ENCODE measurements around the gene DDX4. TPM values are rescaled to one million over a fixed set of nuclear protein-coding genes. Genes with fewer than 3 reads are reported as not detected.

The DDX4 gene
- total RNA-seq, 6 donors from 2014 or later, result not detected

DNA sequence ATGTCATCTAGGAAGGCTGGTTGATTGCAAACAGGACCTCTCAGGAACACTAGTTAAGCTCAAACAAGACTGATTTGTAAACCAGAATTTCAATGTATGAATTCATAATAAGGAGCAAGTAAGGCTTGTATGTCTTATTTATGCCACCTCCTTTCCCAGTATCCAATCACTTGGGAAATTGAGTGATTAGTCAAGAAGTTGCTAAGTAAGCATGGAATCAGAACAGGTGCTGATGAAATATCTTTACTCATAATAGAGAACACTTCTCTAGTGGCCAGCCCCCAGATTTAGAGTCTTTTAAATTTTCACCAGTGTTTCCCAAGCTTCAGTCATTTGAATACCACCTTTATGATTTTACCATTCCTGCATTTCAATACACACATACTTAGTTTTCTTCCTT lies 5.3 kb upstream of the DDX4 start:
- Histone ChIP-seq H3K4me3 (no peak overlapping the region), H3K36me3 (no peaks in the 10 kb centered on the region), H3K27me3 (no peaks in the 10 kb centered on the region), H3K9me3 (no peaks in the 10 kb centered on the region), H3K27ac (no peak overlapping the region), H3K4me1 (no peaks in the 10 kb centered on the region)
- DNase-seq (no peak), ATAC-seq (ENCODE audit: low FRiP score in 2 of 2) (no peak)
- TF ChIP-seq, protein P1, sequence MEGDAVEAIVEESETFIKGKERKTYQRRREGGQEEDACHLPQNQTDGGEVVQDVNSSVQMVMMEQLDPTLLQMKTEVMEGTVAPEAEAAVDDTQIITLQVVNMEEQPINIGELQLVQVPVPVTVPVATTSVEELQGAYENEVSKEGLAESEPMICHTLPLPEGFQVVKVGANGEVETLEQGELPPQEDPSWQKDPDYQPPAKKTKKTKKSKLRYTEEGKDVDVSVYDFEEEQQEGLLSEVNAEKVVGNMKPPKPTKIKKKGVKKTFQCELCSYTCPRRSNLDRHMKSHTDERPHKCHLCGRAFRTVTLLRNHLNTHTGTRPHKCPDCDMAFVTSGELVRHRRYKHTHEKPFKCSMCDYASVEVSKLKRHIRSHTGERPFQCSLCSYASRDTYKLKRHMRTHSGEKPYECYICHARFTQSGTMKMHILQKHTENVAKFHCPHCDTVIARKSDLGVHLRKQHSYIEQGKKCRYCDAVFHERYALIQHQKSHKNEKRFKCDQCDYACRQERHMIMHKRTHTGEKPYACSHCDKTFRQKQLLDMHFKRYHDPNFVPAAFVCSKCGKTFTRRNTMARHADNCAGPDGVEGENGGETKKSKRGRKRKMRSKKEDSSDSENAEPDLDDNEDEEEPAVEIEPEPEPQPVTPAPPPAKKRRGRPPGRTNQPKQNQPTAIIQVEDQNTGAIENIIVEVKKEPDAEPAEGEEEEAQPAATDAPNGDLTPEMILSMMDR (IDR thresholded peaks at IDR 0.05), result no peak
- TF ChIP-seq POLR2A (IDR thresholded peaks at IDR 0.05) (no peak), POLR2AphosphoS5 (IDR thresholded peaks at IDR 0.05) (no peak), EP300 (IDR thresholded peaks at IDR 0.05) (no peak)

DNA sequence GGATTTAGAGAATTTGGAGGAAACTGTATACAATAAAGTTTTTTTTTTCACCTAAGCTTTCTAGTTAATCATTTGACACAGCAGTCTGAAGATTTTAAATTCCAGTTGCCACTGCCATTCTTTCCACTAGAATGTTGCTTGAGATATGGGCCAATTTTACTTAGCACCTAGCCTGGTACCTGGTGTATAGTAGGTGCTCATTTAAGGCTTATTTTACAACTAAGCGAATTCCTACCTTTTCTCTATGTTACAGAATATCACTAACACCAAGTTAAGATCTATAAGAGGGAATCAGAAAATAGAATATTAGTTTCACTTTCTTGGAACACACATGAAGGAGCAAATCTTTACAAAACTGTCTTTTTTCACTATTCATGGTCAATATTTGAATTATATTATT lies 3.2 kb upstream of the DDX4 start:
- Histone ChIP-seq H3K36me3 (no peaks in the 10 kb centered on the region), H3K4me3 (no peak overlapping the region), H3K27me3 (no peaks in the 10 kb centered on the region), H3K4me1 (no peaks in the 10 kb centered on the region), H3K9me3 (no peaks in the 10 kb centered on the region), H3K27ac (no peak overlapping the region)
- no peak for ATAC-seq (ENCODE audit: low FRiP score in 2 of 2)
- WGBS, 2 donors, result 94 to 98% methylated on average over 1 of the region's 1 CpG
- TF ChIP-seq EP300 (IDR thresholded peaks at IDR 0.05), result no peak
- TF ChIP-seq, protein P1 (IDR thresholded peaks at IDR 0.05), result no peak
- TF ChIP-seq POLR2AphosphoS5 (IDR thresholded peaks at IDR 0.05), result no peak
- TF ChIP-seq POLR2A (IDR thresholded peaks at IDR 0.05), result no peak
- no peak for DNase-seq

DNA sequence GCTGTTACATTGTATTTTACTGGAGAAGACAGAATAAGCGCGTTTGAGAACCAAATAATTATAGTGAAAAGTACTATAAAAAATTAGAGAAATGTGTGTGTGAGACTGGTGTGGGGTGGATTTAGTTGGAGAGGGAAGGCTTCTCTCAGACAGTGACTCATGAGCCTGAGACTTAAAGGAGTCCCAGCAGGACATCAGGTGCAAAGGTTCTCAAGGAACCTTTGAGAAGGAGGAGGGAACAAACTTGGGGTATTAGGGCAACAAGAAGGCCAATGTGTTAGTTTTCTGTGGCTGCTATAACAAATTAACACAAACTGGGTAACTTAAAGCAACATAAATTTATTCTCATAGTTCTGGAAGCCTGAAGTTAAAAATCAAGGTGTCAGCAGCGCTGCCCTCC lies 4.9 kb downstream of the DDX4 start:
- WGBS, 2 donors, result 90 to 94% methylated on average over 3 of the region's 3 CpGs

DNA sequence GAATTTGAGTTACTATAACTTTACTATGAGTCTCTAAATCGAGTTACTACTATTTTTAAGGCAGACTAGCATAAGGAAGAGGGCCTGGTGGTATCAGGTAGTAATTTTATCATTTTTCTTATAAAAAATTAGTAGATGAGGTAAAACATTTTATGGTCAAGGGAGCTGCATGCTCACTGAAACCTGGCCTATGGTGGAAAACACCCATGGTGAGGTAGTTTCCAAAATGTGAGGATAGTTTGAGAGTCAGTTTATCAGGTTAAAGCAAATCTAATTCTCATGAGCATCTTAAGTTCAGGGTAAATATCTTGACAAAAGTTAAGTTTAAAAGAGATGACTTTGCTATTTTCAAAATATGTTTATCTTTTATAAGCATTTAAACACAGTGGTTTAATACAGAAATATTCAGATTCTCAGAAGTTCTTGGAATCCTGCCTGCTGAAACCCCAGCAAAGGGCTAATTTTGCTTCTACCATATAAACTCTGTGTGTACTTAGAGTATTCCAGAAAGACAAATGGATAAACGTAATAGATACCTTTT lies 10.0 kb downstream of the DDX4 start:
- no peak for DNase-seq
- whole genome bisulfite sequencing, 2 donors, result 76 to 81% methylated on average over 2 of the region's 2 CpGs

More for the DNA sequence above, 4.9 kb downstream of the DDX4 start:
- H3K4me1 ChIP-seq, result no peaks in the 10 kb centered on the region
- H3K4me3 ChIP-seq, result no peak overlapping the region
- no peak overlapping the region for H3K27ac ChIP-seq
- DNase-seq, result no peak
- no peaks in the 10 kb centered on the region for H3K9me3 ChIP-seq
- no peaks in the 10 kb centered on the region for H3K27me3 ChIP-seq
- TF ChIP-seq, protein P1 (IDR thresholded peaks at IDR 0.05), result no peak
- no peak for TF ChIP-seq POLR2A (IDR thresholded peaks at IDR 0.05)
- no peak for ATAC-seq (ENCODE audit: low FRiP score in 2 of 2)
- no peaks in the 10 kb centered on the region for H3K36me3 ChIP-seq

DNA sequence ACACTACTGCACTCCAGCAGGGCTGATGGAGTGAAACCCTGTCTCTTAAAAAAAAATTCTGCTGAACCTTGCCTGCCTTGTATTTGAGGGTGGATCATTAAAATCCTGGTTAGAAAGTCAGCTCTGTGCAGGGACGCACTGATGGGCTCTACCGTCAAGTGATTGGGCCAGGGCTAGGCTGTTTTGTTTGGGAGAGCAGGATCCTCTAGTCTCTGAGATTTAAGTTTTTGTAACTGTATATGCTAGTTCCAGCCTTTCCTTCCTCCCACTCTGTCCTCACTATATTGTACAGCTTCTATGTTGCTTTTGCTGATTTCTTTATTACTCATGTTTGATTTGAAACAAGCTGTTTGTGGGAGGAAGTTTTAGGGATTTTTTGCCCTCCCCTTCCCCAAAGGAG lies 11.5 kb downstream of the DDX4 start:
- Histone ChIP-seq H3K36me3 (no peaks in the 10 kb centered on the region), H3K27me3 (no peaks in the 10 kb centered on the region), H3K9me3 (no peaks in the 10 kb centered on the region), H3K4me1 (no peaks in the 10 kb centered on the region), H3K27ac (no peak overlapping the region), H3K4me3 (no peak overlapping the region)
- ATAC-seq (ENCODE audit: low FRiP score in 2 of 2), result no peak
- TF ChIP-seq POLR2A (IDR thresholded peaks at IDR 0.05), result no peak
- TF ChIP-seq, protein P1 (IDR thresholded peaks at IDR 0.05), result no peak
- TF ChIP-seq POLR2AphosphoS5 (IDR thresholded peaks at IDR 0.05), result no peak
- no peak for TF ChIP-seq EP300 (IDR thresholded peaks at IDR 0.05)
- WGBS, 2 donors, result 89 to 96% methylated on average over 2 of the region's 2 CpGs
- no peak for DNase-seq

More for the DNA sequence above, 10.0 kb downstream of the DDX4 start:
- no peak overlapping the region for H3K27ac ChIP-seq
- no peak for ATAC-seq (ENCODE audit: low FRiP score in 2 of 2)
- no peaks in the 10 kb centered on the region for H3K36me3 ChIP-seq
- no peaks in the 10 kb centered on the region for H3K9me3 ChIP-seq
- H3K4me3 ChIP-seq, result no peak overlapping the region
- H3K27me3 ChIP-seq, result no peaks in the 10 kb centered on the region
- TF ChIP-seq POLR2A (IDR thresholded peaks at IDR 0.05) (no peak), EP300 (IDR thresholded peaks at IDR 0.05) (no peak), POLR2AphosphoS5 (IDR thresholded peaks at IDR 0.05) (no peak)
- TF ChIP-seq, protein P1 (IDR thresholded peaks at IDR 0.05), result no peak
- no peaks in the 10 kb centered on the region for H3K4me1 ChIP-seq

Data from upper lobe of left lung (tissue), 6 donors.